K562 (cell line): ENCODE results near the gene HTRA3. TPM values are rescaled to one million over a fixed set of nuclear protein-coding genes. Genes with fewer than 3 reads are reported as not detected.

Source experiments
- CC2D1A ChIP-seq: fragments of 450-650 bp; IDR thresholded peaks from 2 replicates; pipeline ENCODE4 v1.6.1; 2017; ENCODE audit warnings: mild to moderate bottlenecking
- CTCF ChIP-seq, 3 experiments: IDR thresholded peaks in 2 of 3; conservative IDR thresholded peaks in 1 of 3; 2 replicates each; pipeline ENCODE4 v1.5.1; 2011 to 2012; ENCODE audit warnings: low read length in 3 of 3, mild to moderate bottlenecking in 3 of 3, control low read depth in 2 of 3, improper control_type of control experiment in 1 of 3, inconsistent platforms in 1 of 3, low read depth in 1 of 3, mixed read lengths in 1 of 3, moderate library complexity in 1 of 3; ENCODE audit not compliant: insufficient read depth in 2 of 3
- CTCFL ChIP-seq: IDR thresholded peaks from 2 replicates; pipeline ENCODE4 v1.6.1; 2011; ENCODE audit warnings: borderline replicate concordance, low read depth, mild to moderate bottlenecking, moderate library complexity, low read length; ENCODE audit not compliant: insufficient read depth, poor library complexity, severe bottlenecking
- JUND ChIP-seq, 2 experiments: IDR thresholded peaks; 2 replicates in 1 of 2; 3 replicates in 1 of 2; pipeline ENCODE4 v1.6.1; 2011; ENCODE audit warnings: borderline replicate concordance in 2 of 2, low read depth in 2 of 2, low read length in 2 of 2, improper control_type of control experiment in 1 of 2, missing biosample characterization in 1 of 2, missing genetic modification characterization in 1 of 2, missing genetic modification reagents in 1 of 2
- L3MBTL2 ChIP-seq: fragments of 450-650 bp; IDR thresholded peaks from 2 replicates; pipeline ENCODE4 v1.6.1; 2016; ENCODE audit warnings: mild to moderate bottlenecking, moderate library complexity
- LARP7 ChIP-seq: fragments of 450-650 bp; IDR thresholded peaks from 2 replicates; pipeline ENCODE4 v1.6.1; 2016
- MAZ ChIP-seq, 2 experiments: fragments of 450-650 bp in 1 of 2; sonication (generic) in 1 of 2; formaldehyde crosslinking; IDR thresholded peaks in 1 of 2; conservative IDR thresholded peaks in 1 of 2; 2 replicates each; pipeline versions ENCODE4 v1.4.0 to v1.5.0; 2020; ENCODE audit warnings: mild to moderate bottlenecking in 1 of 2, missing genetic modification reagents in 1 of 2
- NR2C2 ChIP-seq, 2 experiments: fragments of 200-800 bp in 1 of 2; sonication (Bioruptor generic) in 1 of 2; sonication (generic) in 1 of 2; formaldehyde crosslinking in 1 of 2; IDR thresholded peaks; 2 replicates each; pipeline versions ENCODE4 v1.6.1 to v1.8.0; 2016 to 2022; ENCODE audit warnings: mild to moderate bottlenecking in 1 of 2, missing compliant biosample characterization in 1 of 2, missing genetic modification characterization in 1 of 2, missing genetic modification reagents in 1 of 2
- RCOR1 ChIP-seq, 2 experiments: IDR thresholded peaks; 2 replicates each; pipeline ENCODE4 v1.6.1; 2012; ENCODE audit warnings: low read depth in 2 of 2, low read length in 2 of 2, borderline replicate concordance in 1 of 2, improper control_type of control experiment in 1 of 2
- SMARCC2 ChIP-seq: fragments of 450-650 bp; IDR thresholded peaks from 2 replicates; pipeline ENCODE4 v1.6.1; 2017; ENCODE audit warnings: antibody characterized with exemption, moderate library complexity, mild to moderate bottlenecking, low read depth
- YY1 ChIP-seq, 3 experiments: IDR thresholded peaks; 2 replicates each; pipeline ENCODE4 v1.6.1; 2011; ENCODE audit warnings: low read length in 2 of 3, mild to moderate bottlenecking in 2 of 3, moderate library complexity in 2 of 3, borderline replicate concordance in 1 of 3, control low read depth in 1 of 3, low read depth in 1 of 3; ENCODE audit not compliant: insufficient read depth in 3 of 3, insufficient replicate concordance in 2 of 3, control insufficient read depth in 1 of 3, insufficient read length in 1 of 3; ENCODE audit errors: extremely low read depth in 1 of 3
- ZBTB11 ChIP-seq, 3 experiments: fragments of 200-800 bp in 1 of 3; fragments of 250-450 bp in 1 of 3; fragments of 450-650 bp in 1 of 3; sonication (Bioruptor Pico) in 1 of 3; sonication (Bioruptor generic) in 1 of 3; formaldehyde crosslinking in 1 of 3; IDR thresholded peaks; 2 replicates each; pipeline versions ENCODE4 v1.6.1 to v1.8.0; 2016 to 2022; ENCODE audit warnings: mild to moderate bottlenecking in 2 of 3, missing genetic modification characterization in 2 of 3, missing compliant biosample characterization in 1 of 3, moderate library complexity in 1 of 3
- ZNF431 ChIP-seq: sonication (generic); formaldehyde crosslinking; IDR thresholded peaks from 2 replicates; pipeline ENCODE4 v1.8.0; 2022; ENCODE audit warnings: mild to moderate bottlenecking, missing genetic modification reagents
- polyA plus RNA-seq, 8 experiments: library from polyadenylated mRNA; depleted of rRNA in 4 of 8; stranded (reverse) in 5 of 8; unstranded in 3 of 8; fragments of >200 nt; fragmentation: Nextera tagmentation in 2 of 8; fragmentation: Illumina TruSeq in 1 of 8; extraction: Ambion mirVana in 2 of 8; extraction: Trizol in 1 of 8; gene quantifications; 2 replicates each; pipeline versions ENCODE4 v1.2.1 to v1.2.3, GENCODE V29; 2011 to 2014; ENCODE audit warnings: inconsistent platforms in 1 of 8, missing spikeins in 1 of 8
- total RNA-seq, 7 experiments: library from RNA; depleted of rRNA in 6 of 7; stranded (reverse); fragments of >200 nt in 6 of 7; fragmentation: Illumina TruSeq in 2 of 7; extraction: Trizol in 2 of 7; gene quantifications; 2 replicates each; pipeline versions ENCODE4 v1.2.1 to v1.2.3, GENCODE V29; 2011 to 2021; ENCODE audit warnings: low replicate concordance in 1 of 7

HTRA3 gene
- total and polyA plus RNA-seq, 9 of the 15 experiments (the other 6 are each of a cell fraction or from before 2014, with no cell fraction given) = 0.04 TPM; not detected in 8

DNA sequence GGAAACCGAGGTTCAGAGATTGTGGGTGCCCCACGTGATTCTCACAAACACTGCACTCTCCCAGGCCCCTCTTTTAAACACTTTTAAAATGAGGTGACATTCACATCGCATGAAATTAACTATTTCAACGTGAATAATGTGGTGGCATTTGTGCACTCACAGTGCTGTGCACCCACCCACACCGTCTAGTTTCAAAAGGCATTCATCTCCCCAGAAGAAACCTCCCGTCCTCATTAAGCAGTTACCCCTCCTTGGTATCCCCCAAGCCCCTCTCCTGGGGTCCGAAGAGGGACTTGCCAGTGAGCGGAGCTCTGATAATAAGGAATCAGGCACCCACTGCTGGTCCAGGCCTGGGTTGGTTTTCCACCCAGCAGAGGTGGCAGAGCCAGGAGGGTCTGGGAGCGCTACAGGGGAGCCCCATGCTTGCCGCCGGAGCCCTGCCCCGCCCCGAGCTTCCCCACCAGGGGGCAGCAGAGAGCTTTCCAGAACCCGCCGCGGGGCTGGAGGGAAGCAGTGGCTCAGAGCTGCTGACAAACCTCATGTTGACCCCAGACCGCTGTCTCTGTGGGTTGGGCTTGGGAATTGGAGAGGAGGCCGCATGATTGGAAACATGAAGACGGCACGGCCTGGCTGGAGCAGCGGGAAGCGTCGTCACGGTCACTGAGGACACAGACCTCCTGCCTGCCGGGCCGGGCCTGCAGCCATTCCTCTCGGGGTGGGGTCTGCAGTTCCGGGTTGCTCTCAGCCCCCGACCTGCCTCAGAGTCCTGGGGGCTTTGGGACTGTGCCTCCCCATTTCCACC, 27.5 kb upstream of the HTRA3 start (continued):
- TF ChIP-seq CTCFL (peak; percentile 29), JUND (IDR thresholded peaks at IDR 0.05; ENCODE audit: borderline replicate concordance, low read depth, low read length) (peak; percentile 35; the same call in 1 of the 2 replicates), JUND (tag; IDR thresholded peaks at IDR 0.05; ENCODE audit: borderline replicate concordance, low read depth, low read length) (no peak; the same call in 2 of the 3 replicates), LARP7 (no peak), SMARCC2 (no peak), YY1 (IDR thresholded peaks at IDR 0.05; ENCODE audit: borderline replicate concordance in 1 of 3, control insufficient read depth in 1 of 3, extremely low read depth in 1 of 3, insufficient read depth in 3 of 3, insufficient read length in 1 of 3, insufficient replicate concordance in 2 of 3, low read depth in 1 of 3, low read length in 2 of 3) (peak in 1 of 3 experiments; percentile 12), ZBTB11 (CRISPR knock-in tag; IDR thresholded peaks at IDR 0.05) (no peak), L3MBTL2 (peak; percentile 71), MAZ (CRISPR knock-in tag; conservative IDR thresholded peaks at IDR 0.05 in 1 of 2, IDR thresholded peaks at IDR 0.05 in 1 of 2) (peak; percentile 18 to 81; a peak in 2 of 4 replicates), ZNF431 (no peak), CC2D1A (0 out of 2 replicates have a peak, but pooled peaks have one; percentile 54), RCOR1 (IDR thresholded peaks at IDR 0.05; ENCODE audit: borderline replicate concordance in 1 of 2, low read depth in 2 of 2, low read length in 2 of 2) (0 out of 4 replicates have a peak, but pooled peaks of 1 of the 2 experiments have one; percentile 37), NR2C2 (CRISPR knock-in tag; IDR thresholded peaks at IDR 0.05) (no peak), NR2C2 (tag; IDR thresholded peaks at IDR 0.05) (peak; percentile 81), CTCF (IDR thresholded peaks at IDR 0.05 in 2 of 3, conservative IDR thresholded peaks at IDR 0.05 in 1 of 3; ENCODE audit: insufficient read depth in 2 of 3, low read depth in 1 of 3, low read length in 3 of 3) (peak; percentile 87 to 92 (median 91))
